GM18502 (cell line): ENCODE results near the gene LYRM2.

Experiments
- ATAC-seq: cut with Tn5 transposase; IDR thresholded peaks from one replicate; pipeline ENCODE4 v1.9.1; 2021; ENCODE audit warnings: mild to moderate bottlenecking; ENCODE audit not compliant: unreplicated experiment, poor library complexity

The LYRM2 gene

GRCh38 chr6:89638320-89639195 lies at the start of gene LYRM2:
Gene LYRM2, minus strand, starts transcription at chr6:89638747. Its CDS starts 31 bp downstream, at chr6:89638716.
- peak; percentile 98 for ATAC-seq

- ATAC-seq, result no peak
These were observed 49.8 kb upstream of the LYRM2 start for GRCh38 chr6:89688328-89688727.

GRCh38 chr6:89685311-89685710 lies 46.8 kb upstream of the LYRM2 start:
- ATAC-seq, result no peak

- ATAC-seq, result no peak
These were observed 44.4 kb upstream of the LYRM2 start for GRCh38 chr6:89682991-89683390.

- ATAC-seq, result no peak
These were observed 43.5 kb upstream of the LYRM2 start for GRCh38 chr6:89681983-89682564.

- ATAC-seq, result no peak
These were observed 42.0 kb upstream of the LYRM2 start for GRCh38 chr6:89680551-89680950.

GRCh38 chr6:89680150-89680549 lies 41.6 kb upstream of the LYRM2 start:
- no peak for ATAC-seq

GRCh38 chr6:89679215-89680120 lies 40.9 kb upstream of the LYRM2 start:
- ATAC-seq, result no peak

GRCh38 chr6:89678531-89678930 lies 40.0 kb upstream of the LYRM2 start:
- no peak for ATAC-seq

- ATAC-seq, result no peak
These were observed 37.6 kb upstream of the LYRM2 start for GRCh38 chr6:89675949-89676748.

GRCh38 chr6:89670935-89671565 lies 32.5 kb upstream of the LYRM2 start:
- ATAC-seq, result no peak

GRCh38 chr6:89669002-89669401 lies 30.5 kb upstream of the LYRM2 start:
- ATAC-seq, result no peak

- no peak for ATAC-seq
These were observed 29.5 kb upstream of the LYRM2 start for GRCh38 chr6:89667872-89668556.

GRCh38 chr6:89662659-89663223 lies 24.2 kb upstream of the LYRM2 start:
- ATAC-seq, result no peak

- ATAC-seq, result no peak
These were observed 23.0 kb upstream of the LYRM2 start for GRCh38 chr6:89661559-89661958.

GRCh38 chr6:89660981-89661380 lies 22.4 kb upstream of the LYRM2 start:
- no peak for ATAC-seq

GRCh38 chr6:89657445-89658158 lies 19.1 kb upstream of the LYRM2 start:
- no peak for ATAC-seq

GRCh38 chr6:89655122-89655521 lies 16.6 kb upstream of the LYRM2 start:
- ATAC-seq, result no peak
